Colonic mucosa (tissue), 4 donors: Measurements from ENCODE around the gene FBXO47. TPM values are rescaled to one million over a fixed set of nuclear protein-coding genes. Genes with fewer than 3 reads are reported as not detected.

ENCODE experiments used
- DNase-seq: peaks from one replicate; pipeline ENCODE4 v3.0.0-alpha.2; 2020
- H3K27ac ChIP-seq: fragments of 200-600 bp; one replicate; pipeline ENCODE4 v1.8.0; 2021
- H3K27me3 ChIP-seq: fragments of 200-600 bp; one replicate; pipeline ENCODE4 v1.8.0; 2021
- H3K36me3 ChIP-seq: fragments of 200-600 bp; one replicate; pipeline ENCODE4 v1.8.0; 2021
- H3K4me1 ChIP-seq: fragments of 200-600 bp; one replicate; pipeline ENCODE4 v1.8.0; 2021; ENCODE audit warnings: mild to moderate bottlenecking
- H3K4me3 ChIP-seq: fragments of 200-600 bp; one replicate; pipeline ENCODE4 v1.8.0; 2021
- H3K9ac ChIP-seq, 2 donors: one replicate each; pipeline ENCODE4 v1.7.0; 2013; ENCODE audit warnings: control low read depth in 2 of 2, low read depth in 2 of 2, low read length in 2 of 2
- H3K9me3 ChIP-seq: fragments of 200-600 bp; one replicate; pipeline ENCODE4 v1.8.0; 2021
- CTCF ChIP-seq: fragments of 200-600 bp; IDR thresholded peaks from one replicate; pipeline ENCODE4 v1.8.0; 2022; ENCODE audit warnings: antibody characterized with exemption, mild to moderate bottlenecking
- intact Hi-C: fragments of 100-400 bp; cut with DNase I; formaldehyde crosslinking; loops from one replicate; pipeline ENCODE4 v1.14.1; 2022
- total RNA-seq, 2 donors: library from RNA; stranded (reverse); fragmentation: NEBNext Ultra II Directional in 1 of 2; extraction: Animal tissue kit (Norgen Biotek cat#: 25700) in 1 of 2; gene quantifications; one replicate each; pipeline ENCODE4 v1.2.1, GENCODE V29; 2021
- donor health status: healthy.
- donor health status: DM: no; HTN: no; CAD: no.
- donor health status: DM: no; HTN: no; CAD: no.

FBXO47 gene
- total RNA-seq, 2 donors from 2014 or later: not detected

DNA sequence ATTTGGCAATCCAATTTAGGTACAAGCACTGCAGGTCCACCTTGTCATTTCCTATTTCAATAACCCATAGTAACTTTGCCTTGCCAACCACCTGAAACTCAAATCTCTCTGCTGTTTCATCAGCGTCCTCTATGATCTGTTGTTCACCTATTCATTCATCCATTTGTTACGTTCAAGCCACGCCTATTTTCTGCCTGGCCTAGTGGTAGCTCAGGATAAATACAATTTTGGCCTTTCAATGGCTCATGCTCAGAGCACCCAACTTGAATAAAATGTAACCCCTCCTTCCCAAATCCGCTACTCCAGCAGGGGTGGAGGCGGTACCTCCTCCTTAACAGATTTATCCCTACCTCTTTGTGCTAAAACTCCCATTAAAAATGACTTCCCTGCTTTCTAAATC is 3.6 kb upstream of the FBXO47 start:
- no peak overlapping the region for H3K4me3 ChIP-seq
- intact Hi-C loops: loop anchor here (10.0 kb wide), 1 partner anchor 96 kb away; the partner anchor contains the start of gene LASP1
- H3K27ac ChIP-seq: no peak overlapping the region
- H3K9ac ChIP-seq: no peak overlapping the region
- H3K9me3 ChIP-seq: no peaks in the 10 kb centered on the region
- H3K4me1 ChIP-seq: no peaks in the 10 kb centered on the region
- no peak for DNase-seq
- H3K27me3 ChIP-seq: no peaks in the 10 kb centered on the region
- no peak for TF ChIP-seq CTCF
- no peaks in the 10 kb centered on the region for H3K36me3 ChIP-seq

DNA sequence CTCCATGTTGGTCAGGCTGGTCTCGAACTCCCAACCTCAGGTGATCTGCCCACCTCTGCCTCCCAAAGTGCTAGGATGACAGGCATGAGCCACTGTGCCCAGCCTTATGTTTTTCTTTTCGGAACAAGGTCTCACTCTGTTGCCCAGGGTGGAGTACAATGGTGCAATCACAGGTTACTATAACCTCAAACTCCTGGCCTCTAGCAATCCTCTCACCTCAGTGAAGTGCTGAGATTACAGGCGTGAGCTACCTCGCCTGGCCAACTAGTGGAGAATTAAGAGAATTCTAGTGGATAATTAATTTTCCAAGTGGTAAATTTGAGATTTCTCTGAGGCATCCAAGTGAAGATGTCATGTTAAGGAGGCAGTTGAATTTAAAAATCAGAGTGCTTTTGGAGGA is 2.9 kb upstream of the FBXO47 start:
- H3K27me3 ChIP-seq: no peaks in the 10 kb centered on the region
- H3K4me3 ChIP-seq: no peak overlapping the region
- no peak overlapping the region for H3K9ac ChIP-seq
- no peak for TF ChIP-seq CTCF
- H3K9me3 ChIP-seq: no peaks in the 10 kb centered on the region
- intact Hi-C loops: loop anchor here (10.0 kb wide), 1 partner anchor 95 kb away; the partner anchor contains the start of gene LASP1
- no peak overlapping the region for H3K27ac ChIP-seq
- DNase-seq: no peak
- H3K36me3 ChIP-seq: no peaks in the 10 kb centered on the region
- H3K4me1 ChIP-seq: no peaks in the 10 kb centered on the region

- H3K36me3 ChIP-seq: no peaks in the 10 kb centered on the region
- no peak for DNase-seq
- H3K4me1 ChIP-seq: no peaks in the 10 kb centered on the region
- no peaks in the 10 kb centered on the region for H3K9me3 ChIP-seq
- no peak overlapping the region for H3K27ac ChIP-seq
- intact Hi-C loops: no loop called here
- no peaks in the 10 kb centered on the region for H3K27me3 ChIP-seq
- no peak overlapping the region for H3K9ac ChIP-seq
- H3K4me3 ChIP-seq: no peak overlapping the region
- no peak for TF ChIP-seq CTCF
Measured at GRCh38 chr17:38969281-38969680, 2.1 kb upstream of the FBXO47 start.

DNA sequence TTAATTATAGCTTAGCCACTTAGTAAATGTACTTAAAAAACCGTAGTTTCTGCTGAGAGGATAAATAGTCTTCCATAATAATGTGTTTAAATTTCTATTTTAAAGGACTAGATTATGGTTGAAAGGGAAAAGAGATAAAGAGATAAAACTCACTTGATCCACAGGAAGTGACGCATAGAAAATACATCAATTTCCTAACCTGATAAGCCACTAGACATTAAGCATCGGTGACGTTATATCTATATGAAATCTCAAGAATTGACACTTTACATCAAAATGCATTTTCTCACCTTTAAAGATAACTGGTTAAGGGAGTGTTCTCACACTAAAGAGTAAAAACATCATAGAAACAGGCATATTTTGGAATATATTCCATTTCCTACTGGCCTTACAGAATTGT is 5.8 kb downstream of the FBXO47 start:
- intact Hi-C loops: no loop called here
- H3K4me1 ChIP-seq: no peaks in the 10 kb centered on the region
- no peaks in the 10 kb centered on the region for H3K9me3 ChIP-seq
- no peak for TF ChIP-seq CTCF
- no peaks in the 10 kb centered on the region for H3K27me3 ChIP-seq
- H3K9ac ChIP-seq: no peak overlapping the region
- no peaks in the 10 kb centered on the region for H3K36me3 ChIP-seq
- no peak overlapping the region for H3K4me3 ChIP-seq
- no peak for DNase-seq
- no peak overlapping the region for H3K27ac ChIP-seq

GRCh38 chr17:38960402-38960801 is 6.8 kb downstream of the FBXO47 start:
- intact Hi-C loops: no loop called here

More at GRCh38 chr17:38960402-38960801, 6.8 kb downstream of the FBXO47 start:
- no peak overlapping the region for H3K4me3 ChIP-seq
- H3K9me3 ChIP-seq: no peaks in the 10 kb centered on the region
- H3K4me1 ChIP-seq: no peaks in the 10 kb centered on the region
- H3K9ac ChIP-seq: no peak overlapping the region
- no peaks in the 10 kb centered on the region for H3K36me3 ChIP-seq
- TF ChIP-seq CTCF: no peak
- H3K27ac ChIP-seq: no peak overlapping the region
- no peak for DNase-seq
- H3K27me3 ChIP-seq: no peaks in the 10 kb centered on the region
